ENCODE measurements around the gene SDK2. TPM values are rescaled to one million over a fixed set of nuclear protein-coding genes. Genes with fewer than 3 reads are reported as not detected.

Gene SDK2
- polyA plus RNA-seq, 3 donors = 0.01 TPM; not detected in 2

GRCh38 chr17:73308017-73308823, 336.0 kb downstream of the SDK2 start:
- intact Hi-C loops (cut with micrococcal nuclease) = no loop called here
- no peak overlapping the region for H2AFZ ChIP-seq (ENCODE audit: insufficient read depth, low read depth, low read length, poor library complexity, severe bottlenecking)
- H3K27me3 ChIP-seq (ENCODE audit: control insufficient read depth in 2 of 2, insufficient read depth in 2 of 2, low read length in 2 of 2) = no peaks in the 10 kb centered on the region
- H3K9me3 ChIP-seq (replicated peaks in 1 of 2; ENCODE audit: control insufficient read depth in 1 of 2, insufficient read depth in 1 of 2, low read length in 2 of 2) = no peaks in the 10 kb centered on the region
- H3K9ac ChIP-seq (ENCODE audit: insufficient read depth, low read length, poor library complexity, severe bottlenecking) = no peak overlapping the region
- peaks cover 0 to 4% of the 10 kb centered on the region in 2 donors for H3K36me3 Mint-ChIP-seq
- H3K4me3 Mint-ChIP-seq = peak overlapping the region in 1 of 2 donors; percentile 30
- no peak overlapping the region for H3K27ac ChIP-seq (ENCODE audit: low read depth in 1 of 2, low read length in 2 of 2)
- H3K4me3 ChIP-seq (replicated peaks in 1 of 3; ENCODE audit: low read depth in 2 of 3, low read length in 3 of 3) = no peak overlapping the region
- DNase-seq = peak in 1 of 3 donors; percentile 28
- H3K4me1 Mint-ChIP-seq = peaks cover 56% of the 10 kb centered on the region
- H3K27me3 Mint-ChIP-seq (ENCODE audit: low read depth in 3 of 3) = peaks cover 0 to 3% (median 0%) of the 10 kb centered on the region in 3 donors
- H3K27ac Mint-ChIP-seq = peak overlapping the region in 3 of 7 donors; percentile 40 to 78 (median 60)
- no peak for TF ChIP-seq CTCF (IDR thresholded peaks at IDR 0.05)
- WGBS (ENCODE audit: insufficient coverage) = 60% methylated on average over 14 of the region's 23 CpGs
- no peaks in the 10 kb centered on the region for H3K9me3 Mint-ChIP-seq
- H3K79me2 ChIP-seq (ENCODE audit: insufficient read depth, low read length) = peaks cover 65% of the 10 kb centered on the region
- no peak overlapping the region for H3K4me2 ChIP-seq (replicated peaks; ENCODE audit: extremely low read depth, low read length, poor library complexity, severe bottlenecking)
- no peaks in the 10 kb centered on the region for H3K36me3 ChIP-seq (replicated peaks in 1 of 2; ENCODE audit: control insufficient read depth in 1 of 2, insufficient read depth in 2 of 2, low read length in 2 of 2)
- H4K20me1 ChIP-seq (ENCODE audit: insufficient read depth, low read length) = peaks cover 35% of the 10 kb centered on the region
- peaks cover 43 to 63% of the 10 kb centered on the region in 2 donors for H3K4me1 ChIP-seq (ENCODE audit: control insufficient read depth in 1 of 2, insufficient read depth in 2 of 2, low read length in 2 of 2)

- Histone ChIP-seq H3K4me2 (replicated peaks; ENCODE audit: extremely low read depth, low read length, poor library complexity, severe bottlenecking) (no peak overlapping the region), H3K27me3 (ENCODE audit: control insufficient read depth in 2 of 2, insufficient read depth in 2 of 2, low read length in 2 of 2) (no peaks in the 10 kb centered on the region), H2AFZ (ENCODE audit: insufficient read depth, low read depth, low read length, poor library complexity, severe bottlenecking) (no peak overlapping the region), H3K4me1 (ENCODE audit: control insufficient read depth in 1 of 2, insufficient read depth in 2 of 2, low read length in 2 of 2) (peaks cover 37 to 53% of the 10 kb centered on the region in 2 donors), H4K20me1 (ENCODE audit: insufficient read depth, low read length) (peaks cover 35% of the 10 kb centered on the region), H3K79me2 (ENCODE audit: insufficient read depth, low read length) (peaks cover 70% of the 10 kb centered on the region), H3K9ac (ENCODE audit: insufficient read depth, low read length, poor library complexity, severe bottlenecking) (no peak overlapping the region), H3K9me3 (replicated peaks in 1 of 2; ENCODE audit: control insufficient read depth in 1 of 2, insufficient read depth in 1 of 2, low read length in 2 of 2) (no peaks in the 10 kb centered on the region), H3K4me3 (replicated peaks in 1 of 3; ENCODE audit: low read depth in 2 of 3, low read length in 3 of 3) (no peak overlapping the region), H3K27ac (ENCODE audit: low read depth in 1 of 2, low read length in 2 of 2) (no peak overlapping the region), H3K36me3 (replicated peaks in 1 of 2; ENCODE audit: control insufficient read depth in 1 of 2, insufficient read depth in 2 of 2, low read length in 2 of 2) (no peaks in the 10 kb centered on the region)
- peaks cover 0 to 3% (median 0%) of the 10 kb centered on the region in 3 donors for H3K27me3 Mint-ChIP-seq (ENCODE audit: low read depth in 3 of 3)
- no peak for DNase-seq
- H3K4me1 Mint-ChIP-seq = peaks cover 49% of the 10 kb centered on the region
- no peaks in the 10 kb centered on the region for H3K9me3 Mint-ChIP-seq
- peak overlapping the region in 1 of 7 donors; percentile 50 for H3K27ac Mint-ChIP-seq
- TF ChIP-seq CTCF (IDR thresholded peaks at IDR 0.05) = no peak
- H3K4me3 Mint-ChIP-seq = no peak overlapping the region
- intact Hi-C loops (cut with micrococcal nuclease) = no loop called here
- no CpG with 5 or more reads among the region's 9 CpGs for WGBS (ENCODE audit: insufficient coverage)
- H3K36me3 Mint-ChIP-seq = peaks cover 0 to 4% of the 10 kb centered on the region in 2 donors
These were observed 337.1 kb downstream of the SDK2 start for GRCh38 chr17:73307130-73307529.
